Endothelial cell of umbilical vein (primary cell): ENCODE measurements around the gene ELANE. TPM values are rescaled to one million over a fixed set of nuclear protein-coding genes. Genes with fewer than 3 reads are reported as not detected.

Source experiments
- BruUV-seq: library from RNA; stranded (reverse); fragments of 400-500 nt; replicated peaks from 2 replicates; lab custom pipeline; 2021; lab: Mats Ljungman, UMichigan
- CTCF ChIA-PET: fragments of 300-600, 350-600 bp; sonication (Branson Sonifier 250); formaldehyde crosslinking; loops from one replicate; lab custom pipeline; 2021; ENCODE audit warnings: antibody characterized with exemption, inconsistent platforms; lab: Charles Lee
- POLR2A ChIA-PET: fragments of 300-600, 350-600 bp; sonication (Branson Sonifier 250); formaldehyde crosslinking; loops from one replicate; lab custom pipeline; 2021; ENCODE audit warnings: antibody characterized with exemption, inconsistent platforms; lab: Charles Lee
- DNase-seq: peaks from one replicate; pipeline ENCODE4 v3.0.0-alpha.2; 2011; ENCODE audit warnings: low read depth, low spot score
- FAIRE-seq: peaks from 2 replicates; lab custom pipeline; 2011; peaks lifted over from hg19 to GRCh38; lab: Jason Lieb, UNC
- H2AFZ ChIP-seq: 2 replicates; pipeline ENCODE4 v1.6.0; 2012; ENCODE audit warnings: low read depth, low read length, control low read depth, inconsistent platforms
- H3K27ac ChIP-seq: 2 replicates; pipeline ENCODE4 v1.5.1; 2011; ENCODE audit warnings: low read depth, mild to moderate bottlenecking, control low read depth, low read length, moderate library complexity; ENCODE audit not compliant: insufficient read depth
- H3K27me3 ChIP-seq, 2 experiments: 2 replicates each; pipeline versions ENCODE4 v1.6.0 to v1.6.1; 2011; ENCODE audit warnings: low read length in 2 of 2, mixed read lengths in 1 of 2; ENCODE audit not compliant: control insufficient read depth in 2 of 2, insufficient read depth in 2 of 2
- H3K36me3 ChIP-seq, 2 experiments: 2 replicates in 1 of 2; 3 replicates in 1 of 2; pipeline ENCODE4 v1.5.1; 2011; ENCODE audit warnings: low read length in 2 of 2, mild to moderate bottlenecking in 1 of 2, moderate library complexity in 1 of 2; ENCODE audit not compliant: control insufficient read depth in 2 of 2, insufficient read depth in 2 of 2; ENCODE audit errors: extremely low read depth in 1 of 2
- H3K4me1 ChIP-seq: 3 replicates; pipeline ENCODE4 v1.5.1; 2011; ENCODE audit warnings: mild to moderate bottlenecking, low read length; ENCODE audit not compliant: control insufficient read depth, insufficient read depth; ENCODE audit errors: extremely low read depth
- H3K4me2 ChIP-seq: 2 replicates; pipeline ENCODE4 v1.6.1; 2011; ENCODE audit warnings: low read length, control low read depth, mixed read lengths; ENCODE audit not compliant: insufficient read depth
- H3K4me3 ChIP-seq, 3 experiments: fragments of 200-600 bp in 1 of 3; sonication (generic), shearing (Covaris generic) in 1 of 3; replicated peaks in 1 of 3; 2 replicates each; pipeline ENCODE4 v1.5.1; 2011 to 2016; ENCODE audit warnings: control low read depth in 3 of 3, low read length in 3 of 3, mild to moderate bottlenecking in 2 of 3, inconsistent platforms in 1 of 3, low read depth in 1 of 3, moderate library complexity in 1 of 3; ENCODE audit not compliant: insufficient read depth in 1 of 3
- H3K79me2 ChIP-seq: 2 replicates; pipeline ENCODE4 v1.6.0; 2012; ENCODE audit warnings: low read length, inconsistent platforms; ENCODE audit not compliant: control insufficient read depth, insufficient read depth
- H3K9ac ChIP-seq: replicated peaks from 2 replicates; pipeline ENCODE3; 2011; ENCODE audit warnings: low read length, control low read depth; ENCODE audit not compliant: insufficient read depth; ENCODE audit errors: extremely low read depth
- H3K9me1 ChIP-seq: replicated peaks from 3 replicates; pipeline ENCODE4 v1.6.0; 2011; ENCODE audit warnings: mild to moderate bottlenecking, low read length; ENCODE audit not compliant: control insufficient read depth, insufficient read depth; ENCODE audit errors: extremely low read depth
- H3K9me3 ChIP-seq: replicated peaks from 2 replicates; pipeline ENCODE4 v1.5.1; 2012; ENCODE audit warnings: low read length, inconsistent platforms; ENCODE audit not compliant: control insufficient read depth, insufficient read depth
- H4K20me1 ChIP-seq: replicated peaks from 2 replicates; pipeline ENCODE3; 2011; ENCODE audit warnings: mild to moderate bottlenecking, low read length; ENCODE audit not compliant: control insufficient read depth, insufficient read depth; ENCODE audit errors: extremely low read depth
- EZH2 ChIP-seq: IDR thresholded peaks from 2 replicates; pipeline ENCODE4 v1.6.1; 2012; ENCODE audit warnings: borderline replicate concordance, low read depth, mild to moderate bottlenecking, moderate library complexity, low read length, inconsistent platforms; ENCODE audit not compliant: severe bottlenecking
- FOS ChIP-seq: IDR thresholded peaks from 2 replicates; pipeline ENCODE4 v1.6.1; 2011; ENCODE audit warnings: mild to moderate bottlenecking, low read length, moderate library complexity, borderline replicate concordance; ENCODE audit not compliant: insufficient read depth
- GATA2 ChIP-seq: IDR thresholded peaks from 2 replicates; pipeline ENCODE4 v1.7.0; 2011; ENCODE audit warnings: low read depth, mild to moderate bottlenecking, moderate library complexity, mixed read lengths, low read length; ENCODE audit not compliant: insufficient read length, insufficient read depth
- JUN ChIP-seq: IDR thresholded peaks from 2 replicates; pipeline ENCODE4 v1.6.1; 2011; ENCODE audit warnings: borderline replicate concordance, low read depth; ENCODE audit not compliant: insufficient read length, insufficient read depth
- MYC ChIP-seq: IDR thresholded peaks from one replicate; pipeline ENCODE4 v1.6.1; 2011; ENCODE audit warnings: mild to moderate bottlenecking, low read depth, low read length
- POLR2A ChIP-seq: IDR thresholded peaks from 2 replicates; pipeline ENCODE4 v1.6.1; 2012; ENCODE audit warnings: low read depth, mild to moderate bottlenecking, control low read depth, low read length
- POLR2AphosphoS5 ChIP-seq: IDR thresholded peaks from 2 replicates; pipeline ENCODE4 v1.6.1; 2012; ENCODE audit warnings: low read depth, mild to moderate bottlenecking, control low read depth, low read length, moderate library complexity; ENCODE audit not compliant: insufficient read depth
- dilution Hi-C: fragments of 300-500 bp; cut with MboI; formaldehyde crosslinking; loops from one replicate; pipeline ENCODE4 v1.15.0; 2019; ENCODE audit warnings: low sequenced_read_pairs; ENCODE audit not compliant: extremely low pct_ligation_motif_present
- intact Hi-C: fragments of 100-400 bp; cut with micrococcal nuclease; formaldehyde crosslinking; loops from one replicate; pipeline ENCODE4 v1.10.0; 2022
- polyA plus RNA-seq, 4 experiments: library from polyadenylated mRNA; depleted of rRNA in 3 of 4; stranded (reverse) in 3 of 4; unstranded in 1 of 4; fragments of >200 nt; gene quantifications; 2 replicates each; pipeline versions ENCODE4 v1.2.1 to v1.2.3, GENCODE V29; 2011 to 2012; ENCODE audit warnings: missing spikeins in 1 of 4
- total RNA-seq: library from RNA; stranded (reverse); gene quantifications from 2 replicates; pipeline ENCODE4 v1.2.3, GENCODE V29; 2021
- TF ChIP-seq, protein P1 (sequence below): IDR thresholded peaks from 2 replicates; pipeline ENCODE4 v1.6.1; 2011; ENCODE audit not compliant: insufficient read depth, insufficient read length
- TF ChIP-seq, protein P2 (sequence below), 2 donors: IDR thresholded peaks; 1 replicate in 1 of 2; 2 replicates in 1 of 2; pipeline ENCODE4 v1.5.1; 2011; ENCODE audit warnings: low read length in 2 of 2, mild to moderate bottlenecking in 2 of 2, moderate library complexity in 2 of 2, control low read depth in 1 of 2, inconsistent platforms in 1 of 2, low read depth in 1 of 2; ENCODE audit not compliant: insufficient read depth in 1 of 2; ENCODE audit errors: extremely low read depth in 1 of 2

The ELANE gene
- total and polyA plus RNA-seq, 2 donors (not counting 3 experiments of a cell fraction or from before 2014, with no cell fraction given) = not detected

DNA sequence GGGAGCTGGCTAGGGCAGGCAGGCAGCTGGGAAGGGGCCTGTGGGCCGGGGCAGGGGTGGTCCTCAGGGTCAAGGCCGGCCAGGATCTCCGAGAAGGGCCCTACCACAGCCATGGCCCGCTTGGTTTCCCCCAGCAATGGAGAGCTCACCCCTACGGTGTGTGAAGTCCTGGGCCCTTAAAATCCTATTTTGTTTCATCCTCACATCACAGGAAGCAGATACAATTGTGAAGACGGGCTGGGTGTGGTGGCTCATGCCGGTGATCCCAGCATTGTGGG lies 49.9 kb downstream of the ELANE start:
- Histone ChIP-seq H3K9me3 (no peaks in the 10 kb centered on the region), H3K4me2 (no peak overlapping the region), H2AFZ (no peak overlapping the region), H3K79me2 (no peaks in the 10 kb centered on the region), H3K27me3 (no peaks in the 10 kb centered on the region), H3K4me3 (no peak overlapping the region), H3K36me3 (peaks cover 0 to 11% of the 10 kb centered on the region in 2 experiments), H3K9me1 (no peaks in the 10 kb centered on the region), H4K20me1 (no peaks in the 10 kb centered on the region), H3K9ac (no peak overlapping the region), H3K27ac (no peak overlapping the region), H3K4me1 (no peaks in the 10 kb centered on the region)
- dilution Hi-C loops (no loop called here), intact Hi-C loops (no loop called here)
- DNase-seq (no peak), FAIRE-seq (no peak)
- TF ChIP-seq FOS (no peak), MYC (no peak), POLR2A (no peak), EZH2 (no peak), JUN (no peak), GATA2 (no peak), POLR2AphosphoS5 (no peak)
- TF ChIP-seq, protein P1, sequence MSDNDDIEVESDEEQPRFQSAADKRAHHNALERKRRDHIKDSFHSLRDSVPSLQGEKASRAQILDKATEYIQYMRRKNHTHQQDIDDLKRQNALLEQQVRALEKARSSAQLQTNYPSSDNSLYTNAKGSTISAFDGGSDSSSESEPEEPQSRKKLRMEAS = no peak
- TF ChIP-seq, protein P2, sequence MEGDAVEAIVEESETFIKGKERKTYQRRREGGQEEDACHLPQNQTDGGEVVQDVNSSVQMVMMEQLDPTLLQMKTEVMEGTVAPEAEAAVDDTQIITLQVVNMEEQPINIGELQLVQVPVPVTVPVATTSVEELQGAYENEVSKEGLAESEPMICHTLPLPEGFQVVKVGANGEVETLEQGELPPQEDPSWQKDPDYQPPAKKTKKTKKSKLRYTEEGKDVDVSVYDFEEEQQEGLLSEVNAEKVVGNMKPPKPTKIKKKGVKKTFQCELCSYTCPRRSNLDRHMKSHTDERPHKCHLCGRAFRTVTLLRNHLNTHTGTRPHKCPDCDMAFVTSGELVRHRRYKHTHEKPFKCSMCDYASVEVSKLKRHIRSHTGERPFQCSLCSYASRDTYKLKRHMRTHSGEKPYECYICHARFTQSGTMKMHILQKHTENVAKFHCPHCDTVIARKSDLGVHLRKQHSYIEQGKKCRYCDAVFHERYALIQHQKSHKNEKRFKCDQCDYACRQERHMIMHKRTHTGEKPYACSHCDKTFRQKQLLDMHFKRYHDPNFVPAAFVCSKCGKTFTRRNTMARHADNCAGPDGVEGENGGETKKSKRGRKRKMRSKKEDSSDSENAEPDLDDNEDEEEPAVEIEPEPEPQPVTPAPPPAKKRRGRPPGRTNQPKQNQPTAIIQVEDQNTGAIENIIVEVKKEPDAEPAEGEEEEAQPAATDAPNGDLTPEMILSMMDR (IDR thresholded peaks at IDR 0.05; ENCODE audit: extremely low read depth in 1 of 2, insufficient read depth in 1 of 2, low read depth in 1 of 2, low read length in 2 of 2) = no peak
- no TSS peak for BruUV-seq
- CTCF ChIA-PET = interaction anchor here (0.6 kb wide), 1 partner anchor 9 kb away, joined by 3 read pairs; the partner anchor contains the start of genes MED16 and RNU6-9
- POLR2A ChIA-PET = interaction anchor here (1.2 kb wide), 1 partner anchor 8 kb away, joined by 4 read pairs; no protein-coding TSS in a partner anchor
